Testis (tissue), 3 donors: ENCODE measurements around the gene LRRFIP2. TPM values are rescaled to one million over a fixed set of nuclear protein-coding genes. Genes with fewer than 3 reads are reported as not detected.
"Not testable (repeated sequence)": the region's sequence is repeated elsewhere in the genome, so short reads cannot be mapped to it uniquely, and the experiment has no call there.

Source experiments
- DNase-seq: peaks from one replicate; pipeline ENCODE4 v3.0.0-alpha.2; 2019
- H3K27ac ChIP-seq, 2 donors: fragments of 200-600 bp; sonication (generic); one replicate each; pipeline ENCODE4 v1.5.1; 2019
- H3K27me3 ChIP-seq: fragments of 200-600 bp; sonication (generic); one replicate; pipeline ENCODE4 v1.5.1; 2019
- H3K36me3 ChIP-seq: fragments of 200-600 bp; sonication (generic); one replicate; pipeline ENCODE4 v1.5.1; 2017; ENCODE audit warnings: low read depth; ENCODE audit errors: missing control alignments
- H3K4me1 ChIP-seq: fragments of 200-600 bp; sonication (generic); one replicate; pipeline ENCODE4 v1.5.1; 2019
- H3K4me3 ChIP-seq, 2 donors: fragments of 200-600 bp; sonication (generic); one replicate each; pipeline ENCODE4 v1.5.1; 2017 to 2019
- H3K9me3 ChIP-seq: fragments of 200-600 bp; sonication (generic); one replicate; pipeline ENCODE4 v1.5.1; 2017
- POLR2A ChIP-seq: fragments of 450-650 bp; IDR thresholded peaks from one replicate; pipeline ENCODE4 v1.6.1; 2017; ENCODE audit warnings: antibody characterized with exemption, mild to moderate bottlenecking, moderate library complexity
- WGBS, 2 donors: methylation state at CpG; one replicate each; pipeline ENCODE4 v1.1.5; 2018; 5-methylcytosine and 5-hydroxymethylcytosine counted together
- intact Hi-C: fragments of 100-400 bp; cut with DNase I; formaldehyde crosslinking; loops from one replicate; pipeline ENCODE4 v1.15.1; 2023; ENCODE audit warnings: low total_unique reads
- polyA plus RNA-seq: library from polyadenylated mRNA; stranded (reverse); fragments of 350-450 nt; fragmentation: Illumina TruSeq; extraction: RNeasy Lipid Tissue Mini Kit (QIAGEN cat#74804); gene quantifications from one replicate; pipeline ENCODE4 v1.2.3, GENCODE V29; 2014; ENCODE audit warnings: low read depth, low replicate concordance; ENCODE audit not compliant: insufficient read depth
- total RNA-seq, 2 donors: library from RNA; depleted of rRNA; stranded (reverse); fragments of >200 nt; gene quantifications; one replicate each; pipeline ENCODE4 v1.2.3, GENCODE V29; 2016
- TF ChIP-seq, protein P1 (sequence below), 3 experiments: fragments of 450-650 bp in 2 of 3; fragments of 200-600 bp in 1 of 3; sonication (generic) in 1 of 3; IDR thresholded peaks; one replicate each; pipeline ENCODE4 v1.5.1; 2016 to 2019; ENCODE audit warnings: antibody characterized with exemption in 3 of 3, mild to moderate bottlenecking in 2 of 3, moderate library complexity in 1 of 3

LRRFIP2 gene
- total and polyA plus RNA-seq, 3 donors from 2014 or later: 86.2 to 115 (median 114) TPM

DNA sequence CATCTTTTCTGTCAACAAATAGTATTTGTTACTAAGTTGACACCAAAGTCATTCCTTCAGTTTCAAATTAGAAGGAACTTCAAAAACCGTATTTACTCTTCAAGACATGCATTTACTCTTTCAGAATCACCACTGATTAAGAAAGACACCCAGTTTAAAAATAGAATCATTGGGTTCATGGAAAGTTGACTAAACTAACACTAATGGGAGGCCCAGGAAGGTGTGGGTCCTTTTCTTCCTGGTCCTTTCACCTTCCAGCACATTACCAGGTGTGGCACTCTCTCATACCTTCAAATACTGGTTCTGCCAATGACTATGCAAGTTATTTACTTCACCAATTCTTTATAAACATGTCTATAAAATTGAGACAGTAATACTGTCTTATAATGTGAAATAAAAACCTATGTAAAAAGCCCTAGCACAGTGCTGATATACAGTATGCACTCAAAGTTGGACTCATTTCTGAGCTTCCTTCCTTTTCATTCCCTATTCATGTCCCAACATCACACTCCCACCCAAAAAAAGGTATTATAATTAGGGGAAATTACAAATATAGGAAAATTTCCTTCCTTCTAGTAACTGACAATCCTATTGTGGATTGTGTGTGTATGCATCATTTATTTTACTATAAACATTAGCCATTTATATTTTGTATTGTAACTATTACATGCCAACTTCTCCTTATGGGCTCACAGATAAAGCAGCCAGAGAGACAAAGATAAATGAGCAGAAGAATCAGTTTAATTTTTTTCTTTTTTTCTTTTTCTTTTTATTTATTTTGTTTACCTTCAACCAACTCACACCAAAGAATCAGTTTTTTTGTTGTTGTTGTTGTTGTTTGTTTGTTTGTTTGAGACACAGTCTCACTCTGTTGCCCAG lies 48.9 kb downstream of the LRRFIP2 start:
- no peak overlapping the region for H3K27ac ChIP-seq
- DNase-seq: no peak
- intact Hi-C loops: no loop called here
- TF ChIP-seq, protein P1, sequence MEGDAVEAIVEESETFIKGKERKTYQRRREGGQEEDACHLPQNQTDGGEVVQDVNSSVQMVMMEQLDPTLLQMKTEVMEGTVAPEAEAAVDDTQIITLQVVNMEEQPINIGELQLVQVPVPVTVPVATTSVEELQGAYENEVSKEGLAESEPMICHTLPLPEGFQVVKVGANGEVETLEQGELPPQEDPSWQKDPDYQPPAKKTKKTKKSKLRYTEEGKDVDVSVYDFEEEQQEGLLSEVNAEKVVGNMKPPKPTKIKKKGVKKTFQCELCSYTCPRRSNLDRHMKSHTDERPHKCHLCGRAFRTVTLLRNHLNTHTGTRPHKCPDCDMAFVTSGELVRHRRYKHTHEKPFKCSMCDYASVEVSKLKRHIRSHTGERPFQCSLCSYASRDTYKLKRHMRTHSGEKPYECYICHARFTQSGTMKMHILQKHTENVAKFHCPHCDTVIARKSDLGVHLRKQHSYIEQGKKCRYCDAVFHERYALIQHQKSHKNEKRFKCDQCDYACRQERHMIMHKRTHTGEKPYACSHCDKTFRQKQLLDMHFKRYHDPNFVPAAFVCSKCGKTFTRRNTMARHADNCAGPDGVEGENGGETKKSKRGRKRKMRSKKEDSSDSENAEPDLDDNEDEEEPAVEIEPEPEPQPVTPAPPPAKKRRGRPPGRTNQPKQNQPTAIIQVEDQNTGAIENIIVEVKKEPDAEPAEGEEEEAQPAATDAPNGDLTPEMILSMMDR (IDR thresholded peaks at IDR 0.05): no peak
- H3K36me3 ChIP-seq: no peaks in the 10 kb centered on the region
- H3K27me3 ChIP-seq: no peaks in the 10 kb centered on the region
- no peaks in the 10 kb centered on the region for H3K9me3 ChIP-seq
- WGBS, 2 donors: 58 to 61% methylated on average over 1 of the region's 1 CpG
- H3K4me3 ChIP-seq: no peak overlapping the region
- H3K4me1 ChIP-seq: no peaks in the 10 kb centered on the region

DNA sequence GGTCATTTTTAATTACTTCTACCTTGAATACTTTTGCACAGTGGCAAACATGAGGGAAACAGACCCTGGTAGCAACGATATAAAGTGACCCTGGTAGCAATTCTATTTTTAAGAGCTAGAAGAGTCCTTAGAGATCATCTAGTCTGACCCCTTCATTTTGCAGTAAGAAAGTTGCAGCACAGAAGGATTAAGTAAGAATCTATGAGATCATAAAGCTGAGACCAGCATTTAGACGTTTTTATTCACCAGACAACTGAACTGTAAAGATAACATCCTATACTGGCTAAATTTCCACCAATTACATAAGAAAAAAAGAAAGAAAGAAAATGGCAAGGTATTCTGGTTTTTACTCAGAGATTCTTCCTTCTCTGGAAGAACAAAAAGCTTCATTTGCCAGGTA lies 49.9 kb downstream of the LRRFIP2 start:
- no peak for DNase-seq
- H3K36me3 ChIP-seq: no peaks in the 10 kb centered on the region
- H3K4me1 ChIP-seq: no peaks in the 10 kb centered on the region
- no peaks in the 10 kb centered on the region for H3K9me3 ChIP-seq
- no peak for TF ChIP-seq POLR2A
- TF ChIP-seq, protein P1 (IDR thresholded peaks at IDR 0.05): no peak
- intact Hi-C loops: no loop called here
- H3K4me3 ChIP-seq: no peak overlapping the region
- no peak overlapping the region for H3K27ac ChIP-seq
- 35 to 41% methylated on average over 2 of the region's 2 CpGs for WGBS, 2 donors
- no peaks in the 10 kb centered on the region for H3K27me3 ChIP-seq

GRCh38 chr3:37123292-37123691 lies 51.1 kb downstream of the LRRFIP2 start:
- no peak overlapping the region for H3K4me3 ChIP-seq
- intact Hi-C loops: no loop called here
- no peak overlapping the region for H3K27ac ChIP-seq
- H3K27me3 ChIP-seq: no peaks in the 10 kb centered on the region
- 90 to 98% methylated on average over 7 of the region's 7 CpGs for WGBS, 2 donors
- no peaks in the 10 kb centered on the region for H3K9me3 ChIP-seq
- no peaks in the 10 kb centered on the region for H3K36me3 ChIP-seq
- TF ChIP-seq POLR2A: no peak
- TF ChIP-seq, protein P1 (IDR thresholded peaks at IDR 0.05): no peak
- H3K4me1 ChIP-seq: no peaks in the 10 kb centered on the region
- no peak for DNase-seq

- H3K4me1 ChIP-seq, H3K36me3 ChIP-seq, H3K9me3 ChIP-seq, H3K27ac ChIP-seq, H3K4me3 ChIP-seq, intact Hi-C loops, H3K27me3 ChIP-seq, DNase-seq: not testable (repeated sequence)
- 98 to 99% methylated on average over 6 of the region's 6 CpGs for WGBS, 2 donors
These were observed 52.3 kb downstream of the LRRFIP2 start for GRCh38 chr3:37122069-37122468.

GRCh38 chr3:37118163-37118562 lies 56.2 kb downstream of the LRRFIP2 start:
- H3K36me3 ChIP-seq: no peaks in the 10 kb centered on the region
- no peak for DNase-seq
- no peak overlapping the region for H3K4me3 ChIP-seq
- H3K4me1 ChIP-seq: no peaks in the 10 kb centered on the region
- no peaks in the 10 kb centered on the region for H3K9me3 ChIP-seq
- 96 to 98% methylated on average over 2 of the region's 2 CpGs for WGBS, 2 donors
- intact Hi-C loops: no loop called here
- H3K27me3 ChIP-seq: no peaks in the 10 kb centered on the region
- no peak overlapping the region for H3K27ac ChIP-seq
- no peak for TF ChIP-seq POLR2A
- TF ChIP-seq, protein P1 (IDR thresholded peaks at IDR 0.05): no peak
